K562 (cell line): Measurements from ENCODE around the gene PITHD1. TPM values are rescaled to one million over a fixed set of nuclear protein-coding genes. Genes with fewer than 3 reads are reported as not detected.

Experiments used
- ATF6 ChIP-seq: sonication (generic); formaldehyde crosslinking; IDR thresholded peaks from 2 replicates; pipeline ENCODE4 v1.4.0; 2020; ENCODE audit warnings: mild to moderate bottlenecking, missing genetic modification reagents
- BACH1 ChIP-seq: fragments of 200-800 bp; sonication (Bioruptor generic); IDR thresholded peaks from 2 replicates; pipeline ENCODE4 v1.6.1; 2016; ENCODE audit warnings: missing genetic modification characterization, missing compliant biosample characterization
- FOXJ3 ChIP-seq: sonication (generic); formaldehyde crosslinking; IDR thresholded peaks from 2 replicates; pipeline ENCODE4 v1.4.0; 2020; ENCODE audit warnings: mild to moderate bottlenecking, missing genetic modification reagents
- GATAD2B ChIP-seq: fragments of 450-650 bp; IDR thresholded peaks from 2 replicates; pipeline ENCODE4 v1.6.1; 2017; ENCODE audit warnings: mild to moderate bottlenecking, borderline replicate concordance
- HNRNPUL1 ChIP-seq: fragments of 200-400 bp; formaldehyde crosslinking; IDR thresholded peaks from 2 replicates; pipeline ENCODE4 v1.6.1; 2017; ENCODE audit warnings: low read length
- IFI16 ChIP-seq: fragments of 250-450 bp; sonication (Bioruptor Pico); IDR thresholded peaks from 2 replicates; pipeline ENCODE4 v2.1.2; 2022; ENCODE audit warnings: mild to moderate bottlenecking, inconsistent platforms
- LARP7 ChIP-seq: fragments of 450-650 bp; IDR thresholded peaks from 2 replicates; pipeline ENCODE4 v1.6.1; 2016
- NFYB ChIP-seq: IDR thresholded peaks from 2 replicates; pipeline ENCODE4 v1.6.1; 2011; ENCODE audit warnings: mild to moderate bottlenecking, moderate library complexity; ENCODE audit not compliant: insufficient read length; ENCODE audit errors: extremely low read depth
- NKRF ChIP-seq: fragments of 450-650 bp; IDR thresholded peaks from 2 replicates; pipeline ENCODE4 v1.6.1; 2016; ENCODE audit warnings: borderline replicate concordance
- PBX2 ChIP-seq, 2 experiments: IDR thresholded peaks in 1 of 2; conservative IDR thresholded peaks in 1 of 2; 2 replicates each; pipeline ENCODE4 v1.6.1; 2016; ENCODE audit warnings: low read depth in 2 of 2, mild to moderate bottlenecking in 1 of 2, missing compliant biosample characterization in 1 of 2, missing genetic modification characterization in 1 of 2, moderate library complexity in 1 of 2
- POLR2H ChIP-seq: IDR thresholded peaks from 2 replicates; pipeline ENCODE4 v1.6.1; 2016; ENCODE audit warnings: missing genetic modification characterization, low read depth, mild to moderate bottlenecking, control low read depth, missing compliant biosample characterization, moderate library complexity
- SP2 ChIP-seq: IDR thresholded peaks from 2 replicates; pipeline ENCODE4 v1.6.1; 2011; ENCODE audit warnings: mild to moderate bottlenecking, low read depth, low read length, moderate library complexity; ENCODE audit not compliant: poor library complexity, severe bottlenecking; ENCODE audit errors: extremely low read depth
- TCF15 ChIP-seq: fragments of 250-450 bp; sonication (Bioruptor Pico); IDR thresholded peaks from 2 replicates; pipeline ENCODE4 v1.8.0; 2022; ENCODE audit warnings: moderate library complexity, mild to moderate bottlenecking, inconsistent platforms
- ZNF23 ChIP-seq: fragments of 250-450 bp; sonication (Bioruptor Pico); IDR thresholded peaks from 2 replicates; pipeline ENCODE4 v1.4.0; 2020; ENCODE audit warnings: mild to moderate bottlenecking
- ZNF592 ChIP-seq: fragments of 450-650 bp; IDR thresholded peaks from 2 replicates; pipeline ENCODE4 v1.6.1; 2017; ENCODE audit warnings: antibody characterized with exemption, mild to moderate bottlenecking
- polyA plus RNA-seq, 8 experiments: library from polyadenylated mRNA; depleted of rRNA in 4 of 8; stranded (reverse) in 5 of 8; unstranded in 3 of 8; fragments of >200 nt; fragmentation: Nextera tagmentation in 2 of 8; fragmentation: Illumina TruSeq in 1 of 8; extraction: Ambion mirVana in 2 of 8; extraction: Trizol in 1 of 8; gene quantifications; 2 replicates each; pipeline versions ENCODE4 v1.2.1 to v1.2.3, GENCODE V29; 2011 to 2014; ENCODE audit warnings: inconsistent platforms in 1 of 8, missing spikeins in 1 of 8
- total RNA-seq, 7 experiments: library from RNA; depleted of rRNA in 6 of 7; stranded (reverse); fragments of >200 nt in 6 of 7; fragmentation: Illumina TruSeq in 2 of 7; extraction: Trizol in 2 of 7; gene quantifications; 2 replicates each; pipeline versions ENCODE4 v1.2.1 to v1.2.3, GENCODE V29; 2011 to 2021; ENCODE audit warnings: low replicate concordance in 1 of 7

Gene PITHD1
- total and polyA plus RNA-seq, 9 of the 15 experiments (the other 6 are each of a cell fraction or from before 2014, with no cell fraction given) = 46.5 to 175 (median 149) TPM

- TF ChIP-seq HNRNPUL1 = no peak
- TF ChIP-seq LARP7 = no peak
- TF ChIP-seq GATAD2B = no peak
- TF ChIP-seq NFYB = no peak
- TF ChIP-seq SP2 = no peak
- TF ChIP-seq BACH1 = no peak
- no peak for TF ChIP-seq TCF15 (CRISPR knock-in tag)
- TF ChIP-seq FOXJ3 = no peak
- no peak for TF ChIP-seq PBX2 (CRISPR knock-in tag; IDR thresholded peaks at IDR 0.05; ENCODE audit: low read depth)
- no peak for TF ChIP-seq PBX2 (tag; conservative IDR thresholded peaks at IDR 0.05; ENCODE audit: low read depth)
- no peak for TF ChIP-seq IFI16 (CRISPR knock-in tag)
- no peak for TF ChIP-seq NKRF
- TF ChIP-seq POLR2H (tag) = 0 out of 2 replicates have a peak, but pooled peaks have one; percentile 37
- TF ChIP-seq ZNF23 (CRISPR knock-in tag) = no peak
- TF ChIP-seq ZNF592 = 0 out of 2 replicates have a peak, but pooled peaks have one; percentile 37
- TF ChIP-seq ATF6 (CRISPR knock-in tag) = no peak
Measured at GRCh38 chr1:23801338-23801748, 23.1 kb downstream of the PITHD1 start (continued).
